ENCODE measurements around the gene FCGR3A.

The FCGR3A gene

GRCh38 chr1:161502641-161503393 is 46.8 kb downstream of the FCGR3A start:
- no peak for DNase-seq (ENCODE audit: low read depth in 2 of 2)

- DNase-seq (ENCODE audit: low read depth in 2 of 2) = no peak
Measured at GRCh38 chr1:161502181-161502580, 47.4 kb downstream of the FCGR3A start.

GRCh38 chr1:161501234-161501633 is 48.4 kb downstream of the FCGR3A start:
- no peak for DNase-seq (ENCODE audit: low read depth in 2 of 2)

GRCh38 chr1:161499099-161500039 is 50.2 kb downstream of the FCGR3A start:
- DNase-seq (ENCODE audit: low read depth in 2 of 2) = no peak

- no peak for DNase-seq (ENCODE audit: low read depth in 2 of 2)
Measured at GRCh38 chr1:161498646-161499045, 51.0 kb downstream of the FCGR3A start.

- no peak for DNase-seq (ENCODE audit: low read depth in 2 of 2)
Measured at GRCh38 chr1:161497961-161498360, 51.7 kb downstream of the FCGR3A start.

GRCh38 chr1:161495490-161495889 is 54.1 kb downstream of the FCGR3A start:
- no peak for DNase-seq (ENCODE audit: low read depth in 2 of 2)

- no peak for DNase-seq (ENCODE audit: low read depth in 2 of 2)
Measured at GRCh38 chr1:161494091-161494735, 55.4 kb downstream of the FCGR3A start.

- no peak for DNase-seq (ENCODE audit: low read depth in 2 of 2)
Measured at GRCh38 chr1:161492827-161493226, 56.8 kb downstream of the FCGR3A start.

Measured in activated CD4-positive, alpha-beta T cell treated with anti-CD3 and anti-CD28 coated beads for 24 hours (primary cell).